CD4-positive, alpha-beta T cell treated with Interleukin-4 for 4 hours (primary cell): ENCODE measurements around the gene DNAJC17.

ENCODE experiments used
- DNase-seq: peaks from one replicate; pipeline ENCODE4 v3.0.0-alpha.2; 2020

Gene DNAJC17

DNA sequence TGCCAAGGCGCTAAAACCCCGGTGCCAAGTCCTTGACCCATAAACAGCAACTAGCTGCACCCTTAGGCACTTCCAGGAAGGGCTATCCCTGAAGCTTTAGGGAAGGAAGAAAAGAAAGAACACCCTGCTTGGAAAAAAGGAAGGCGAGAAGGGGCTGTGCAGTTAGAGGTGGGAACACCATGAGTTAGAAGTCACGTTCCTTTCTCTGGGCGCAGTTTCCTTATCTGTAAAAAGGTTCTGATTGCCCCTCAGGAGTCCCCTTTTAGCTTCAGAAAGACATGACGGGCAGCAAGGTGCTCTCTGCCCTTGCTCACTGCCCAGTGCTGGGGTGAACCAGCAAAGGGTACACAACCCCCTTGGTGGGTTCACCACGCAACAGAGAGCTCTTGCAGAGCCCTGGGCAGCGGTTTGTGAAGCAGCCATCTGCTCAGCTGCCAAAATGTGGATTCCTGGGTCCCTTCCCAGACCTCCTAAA is 42.6 kb downstream of the DNAJC17 start:
- DNase-seq = no peak

DNA sequence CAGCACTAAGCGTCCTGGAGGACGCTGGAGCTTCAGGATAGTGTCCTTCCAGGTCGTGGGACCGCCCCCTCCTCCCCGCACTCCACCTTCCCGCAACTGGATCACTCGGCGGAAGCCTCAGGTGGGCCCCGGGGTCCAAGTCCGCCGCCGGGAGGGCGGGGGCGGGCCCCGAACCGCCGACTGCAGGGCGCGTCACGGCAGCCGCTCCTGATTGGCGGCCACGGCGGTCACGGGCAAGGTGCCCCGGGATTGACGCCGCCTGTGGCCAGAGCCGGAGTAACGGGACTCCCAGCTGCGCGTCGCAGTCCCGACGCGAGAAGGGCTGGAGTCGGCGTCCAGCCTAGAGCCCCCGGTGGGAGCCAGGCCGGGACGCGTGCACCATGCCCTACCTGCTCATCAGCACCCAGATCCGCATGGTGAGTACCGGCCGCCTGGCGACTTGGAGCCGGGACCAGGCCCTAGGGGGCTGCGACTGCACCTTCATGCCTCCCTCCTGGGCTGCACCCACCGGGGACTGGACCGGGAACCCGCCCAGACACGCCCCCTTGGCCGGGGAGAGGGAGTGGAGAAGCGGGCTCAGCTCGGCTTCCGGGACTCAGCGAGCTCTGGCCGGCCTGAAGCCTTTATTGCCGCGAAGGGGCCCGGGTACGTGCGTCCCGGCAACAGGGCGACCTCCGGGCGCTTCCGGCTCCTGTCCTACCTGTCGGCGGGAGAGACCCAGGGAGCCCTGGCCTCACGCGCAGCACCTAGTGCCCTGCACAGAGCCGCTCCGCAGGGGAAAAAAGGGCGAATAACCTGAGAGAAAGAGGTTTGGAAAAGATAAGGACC is 43.3 kb downstream of the DNAJC17 start, which contains the start of gene GCHFR:
Gene GCHFR (plus strand): TSS at position 268 of the 828 bp plus-strand sequence. CDS start 113 bp downstream, at position 381.
- DNase-seq = peak; percentile 55

DNA sequence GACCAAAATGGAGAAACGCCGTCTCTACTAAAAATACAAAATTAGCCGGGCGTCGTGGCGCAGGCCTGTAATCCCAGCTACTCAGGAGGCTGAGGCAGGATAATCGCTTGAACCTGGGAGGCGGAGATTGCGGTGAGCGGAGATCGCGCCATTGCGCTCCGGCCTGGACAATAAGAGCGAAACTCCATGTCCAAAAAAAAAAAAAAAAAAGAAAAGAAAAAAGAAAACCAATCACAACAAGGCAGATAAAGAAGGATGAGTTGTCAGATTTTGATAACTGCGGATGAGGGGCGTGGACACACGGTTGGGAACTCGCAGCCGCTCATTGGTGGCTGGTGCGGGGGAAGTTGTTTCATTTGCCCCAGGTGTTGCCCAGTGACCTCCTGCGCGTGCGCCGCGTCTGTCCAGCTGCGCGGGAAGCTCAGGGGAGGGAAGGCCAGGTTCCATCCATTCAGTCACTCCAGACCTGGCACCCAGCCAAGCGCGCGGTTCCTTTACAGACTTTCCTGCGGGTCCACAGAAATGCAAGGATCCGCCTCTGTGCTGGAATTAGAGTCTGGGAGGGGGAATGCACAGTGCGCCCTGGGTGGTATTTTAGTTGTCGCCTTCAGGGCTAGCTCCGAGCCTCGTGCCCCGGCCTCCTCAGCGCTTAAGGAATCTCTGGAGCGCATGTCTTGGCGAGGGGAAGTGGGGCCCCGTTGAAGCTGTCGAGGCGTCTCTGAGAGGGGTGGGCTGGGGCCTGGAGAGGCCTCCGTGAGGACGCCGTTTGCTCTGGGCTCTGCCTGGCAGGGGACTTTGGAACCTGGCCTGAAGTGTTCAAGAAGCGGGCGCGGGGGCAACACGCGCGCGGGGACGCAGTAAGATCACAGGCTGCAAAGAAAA is 44.1 kb downstream of the DNAJC17 start:
- no peak for DNase-seq

DNA sequence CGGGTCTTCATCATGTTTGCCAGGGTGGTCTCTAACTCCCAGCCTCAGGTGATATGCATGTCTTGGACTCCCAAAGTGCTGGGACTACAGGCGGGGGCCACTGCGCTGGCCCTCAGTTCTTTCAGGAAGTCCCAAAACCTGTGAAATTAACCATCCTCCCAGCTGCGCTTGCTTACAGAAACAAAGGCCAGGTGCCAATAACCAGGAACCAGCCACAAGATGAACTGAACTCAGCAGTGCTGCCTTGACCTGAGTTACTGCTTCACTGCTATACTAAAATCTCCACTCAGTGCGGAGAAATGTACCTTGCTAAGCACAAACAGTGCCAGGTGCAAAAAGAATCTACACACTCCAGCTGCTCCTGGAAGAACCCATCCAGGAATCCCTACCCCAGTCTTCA is 47.3 kb downstream of the DNAJC17 start:
- no peak for DNase-seq

DNA sequence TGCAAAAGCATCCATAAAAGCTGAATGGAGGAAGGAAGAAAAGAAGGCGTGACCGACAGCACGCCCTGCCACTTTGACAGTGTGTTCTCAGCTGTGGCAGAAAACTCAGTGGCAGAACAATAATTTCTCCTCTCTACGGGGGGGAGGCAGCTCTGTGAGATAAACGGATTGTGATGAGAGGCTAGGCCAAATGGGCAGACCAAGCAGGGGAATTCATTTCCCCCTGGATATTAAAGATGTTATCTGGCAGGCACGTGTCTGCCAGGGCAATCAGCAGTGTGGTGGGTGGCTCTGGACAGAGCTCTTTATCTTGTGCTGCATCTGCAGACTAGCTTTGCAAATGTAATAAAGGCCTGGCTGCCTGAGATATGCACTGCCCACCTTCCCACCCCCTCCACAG is 50.3 kb downstream of the DNAJC17 start:
- DNase-seq = no peak

DNA sequence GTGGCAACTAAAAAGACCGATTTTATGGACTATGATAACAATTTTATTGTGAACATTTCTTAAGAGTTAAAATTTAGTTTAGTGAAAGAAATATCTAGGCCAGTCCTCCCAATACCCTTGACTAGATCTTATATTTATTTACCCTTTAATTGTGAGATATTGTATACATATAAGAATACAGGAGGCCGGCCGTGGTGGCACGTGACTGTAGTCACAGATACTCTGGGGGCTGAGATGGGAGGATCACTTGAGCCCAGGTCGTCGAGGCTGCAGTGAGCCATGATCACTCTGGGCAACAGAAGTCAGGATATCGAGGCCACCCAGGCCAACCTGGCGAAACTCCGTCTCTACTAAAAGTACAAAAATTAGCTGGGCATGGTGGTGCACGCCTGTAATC is 51.5 kb downstream of the DNAJC17 start:
- DNase-seq = no peak

DNA sequence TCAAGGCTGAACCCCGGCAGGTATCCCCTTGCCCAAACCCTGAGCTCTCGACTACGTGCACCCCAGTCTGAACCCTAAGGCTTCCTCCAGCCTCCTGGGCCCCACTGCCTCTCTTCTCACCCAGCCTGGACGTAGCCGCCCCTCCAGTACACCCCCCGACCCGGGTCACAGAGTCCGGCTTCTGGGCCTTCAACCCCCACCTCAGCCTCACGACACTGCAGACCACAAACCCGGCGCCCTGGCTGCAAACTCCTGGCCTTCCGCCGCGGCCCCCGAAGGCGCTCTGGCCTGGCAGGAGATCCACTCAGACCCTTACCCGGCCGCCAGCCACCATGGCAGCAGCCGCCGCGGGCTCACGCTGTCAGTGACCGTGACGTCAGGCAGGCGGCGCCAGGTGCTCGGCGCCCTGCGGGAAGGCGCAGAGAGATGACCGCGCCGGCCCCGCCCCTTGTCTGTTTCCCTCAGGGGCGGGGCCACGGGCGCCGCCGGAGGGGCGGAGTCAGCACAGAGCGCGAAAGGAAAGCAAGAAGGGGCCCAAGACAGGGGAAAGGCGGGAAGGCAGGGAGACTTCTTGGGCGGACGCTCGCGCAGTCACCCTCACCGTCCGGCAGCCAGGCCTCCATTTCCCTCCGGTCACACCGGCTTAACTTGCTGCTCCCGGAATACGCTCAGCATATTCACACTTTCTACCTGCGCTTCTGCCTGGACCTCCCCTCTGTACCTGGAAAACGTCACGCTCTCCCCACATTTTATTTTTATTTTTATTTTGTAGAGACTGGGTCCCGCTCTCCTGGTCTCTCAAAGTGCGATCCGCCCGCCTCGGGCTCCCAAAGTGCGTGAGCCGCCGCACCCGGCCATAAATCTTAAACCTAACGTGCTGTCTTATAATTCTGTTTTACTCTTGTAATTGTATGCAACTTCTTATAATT is 52.1 kb downstream of the DNAJC17 start, which contains the start of gene RMDN3:
Gene RMDN3 (minus strand): TSS at position 372 of the 929 bp plus-strand sequence. CDS start 471 bp downstream, outside the sequence.
- peak; percentile 87 for DNase-seq

DNA sequence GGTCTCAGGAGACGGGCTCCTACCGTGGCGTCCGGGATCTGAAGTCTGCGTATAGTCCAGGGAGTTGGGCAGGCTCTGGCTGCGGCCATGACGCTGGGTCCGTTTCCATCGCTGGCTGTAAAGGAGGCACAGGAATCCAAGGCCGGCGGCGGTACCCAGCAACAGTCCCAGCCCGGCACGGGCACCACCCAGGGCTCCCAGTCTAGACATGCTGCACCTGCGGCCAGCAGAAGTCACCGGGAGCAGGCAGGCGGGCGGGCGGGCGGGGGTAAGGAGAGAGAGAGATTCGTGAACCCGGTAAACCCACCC is 52.7 kb downstream of the DNAJC17 start:
- no peak for DNase-seq

DNA sequence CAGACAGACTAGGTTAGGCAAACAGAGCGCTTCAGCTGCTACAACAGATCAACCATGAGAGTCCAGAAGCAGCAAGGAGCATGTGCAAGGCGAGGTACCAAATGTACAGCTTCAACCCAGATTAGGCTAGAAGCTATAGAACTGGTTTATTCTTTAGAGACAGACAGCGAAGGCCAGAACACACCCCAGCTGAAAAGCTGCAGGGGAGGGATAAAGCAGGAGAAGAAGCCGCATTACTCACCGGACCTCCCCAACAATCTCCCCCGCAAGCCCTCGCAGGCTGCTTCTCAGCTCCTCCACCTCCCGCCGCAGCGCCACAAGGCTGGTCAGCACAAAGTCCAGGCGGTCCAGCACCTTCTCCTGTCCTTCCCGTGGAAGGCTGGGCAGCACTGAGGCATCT is 55.5 kb downstream of the DNAJC17 start:
- DNase-seq = no peak

DNA sequence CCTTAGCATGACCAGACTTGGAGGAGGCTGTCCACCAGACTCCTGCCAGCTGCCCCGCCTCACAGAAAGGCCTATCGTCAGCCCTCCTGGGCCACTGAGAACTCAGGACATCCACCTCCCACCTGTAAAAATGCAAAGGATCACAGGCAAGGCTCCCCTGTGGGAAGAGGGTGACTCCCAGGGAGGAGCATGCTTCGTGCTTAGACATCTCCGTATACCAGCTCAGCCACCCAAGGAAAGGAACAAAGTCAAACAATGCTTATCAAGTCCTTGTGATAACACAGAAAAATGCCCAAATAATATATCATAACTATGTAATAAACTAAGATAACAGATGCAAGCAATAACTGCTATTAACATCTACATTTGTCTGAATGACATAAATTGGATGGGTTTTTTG is 56.4 kb downstream of the DNAJC17 start:
- DNase-seq = no peak

DNA sequence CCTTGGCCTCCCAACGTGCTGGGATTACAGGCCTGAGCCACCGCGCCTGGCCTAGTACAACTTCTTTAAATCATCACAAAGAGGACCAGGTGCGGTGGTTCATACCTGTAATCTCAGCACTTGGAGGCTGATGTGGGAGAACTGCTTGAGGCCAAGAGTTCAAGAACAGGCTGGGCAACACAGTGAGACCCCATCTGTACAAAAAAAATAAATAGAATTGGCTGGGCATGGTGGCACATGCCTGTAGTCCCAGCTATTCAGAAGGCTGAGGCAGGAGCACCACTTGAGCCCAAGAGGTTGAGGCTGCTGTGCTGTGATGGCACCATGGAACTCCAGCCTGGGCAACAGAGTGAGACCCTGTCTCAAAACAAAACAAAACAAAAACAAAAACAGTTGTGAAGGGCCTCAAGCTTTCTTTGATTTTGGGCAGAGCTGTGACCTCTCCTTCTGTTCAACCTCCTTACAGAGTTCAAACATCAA is 58.1 kb downstream of the DNAJC17 start:
- DNase-seq = no peak

DNA sequence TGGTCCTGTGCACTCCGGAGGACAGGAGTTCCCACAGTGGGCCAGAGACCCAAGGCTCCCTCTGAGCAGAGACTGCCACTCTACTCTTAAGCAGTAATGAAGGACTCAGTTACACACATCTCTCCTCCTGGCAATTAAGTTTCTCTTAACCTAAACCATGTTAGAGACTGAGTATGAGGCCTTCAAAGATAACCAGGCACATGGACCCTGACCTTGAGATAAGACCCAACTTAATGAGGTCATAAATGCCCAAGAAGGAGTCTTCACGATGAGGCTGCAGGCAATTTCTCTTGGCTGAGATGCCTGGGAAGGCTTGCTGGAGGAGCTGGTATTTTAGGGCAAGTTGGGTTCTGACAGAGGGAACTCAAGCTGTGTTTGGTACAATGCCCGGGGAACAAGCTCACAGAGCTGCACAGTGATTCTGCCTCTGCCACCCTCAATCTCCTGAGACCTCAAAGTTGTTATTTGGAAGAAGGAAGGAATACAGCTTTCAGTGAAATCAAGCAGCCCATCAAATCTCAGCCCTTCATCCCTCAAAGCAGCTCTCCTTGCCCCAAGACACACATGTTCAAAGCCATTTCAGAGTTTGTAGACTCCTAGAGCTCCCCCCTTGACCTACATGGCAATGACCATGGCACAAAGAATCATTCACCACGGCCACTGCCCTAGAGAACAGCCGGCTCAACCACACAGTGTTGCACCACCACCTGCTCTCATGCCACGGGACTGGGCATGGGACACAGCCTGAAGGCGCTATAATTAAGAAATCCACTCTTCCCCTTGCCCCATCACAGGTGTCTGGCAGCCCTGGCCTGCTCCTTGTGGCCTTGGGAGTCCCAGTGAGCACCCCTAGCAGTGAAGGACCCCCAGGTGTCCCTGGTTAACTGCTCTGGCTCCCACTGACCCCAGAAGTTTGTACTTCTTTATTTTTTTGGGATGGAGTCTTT is 59.3 kb downstream of the DNAJC17 start:
- no peak for DNase-seq

DNA sequence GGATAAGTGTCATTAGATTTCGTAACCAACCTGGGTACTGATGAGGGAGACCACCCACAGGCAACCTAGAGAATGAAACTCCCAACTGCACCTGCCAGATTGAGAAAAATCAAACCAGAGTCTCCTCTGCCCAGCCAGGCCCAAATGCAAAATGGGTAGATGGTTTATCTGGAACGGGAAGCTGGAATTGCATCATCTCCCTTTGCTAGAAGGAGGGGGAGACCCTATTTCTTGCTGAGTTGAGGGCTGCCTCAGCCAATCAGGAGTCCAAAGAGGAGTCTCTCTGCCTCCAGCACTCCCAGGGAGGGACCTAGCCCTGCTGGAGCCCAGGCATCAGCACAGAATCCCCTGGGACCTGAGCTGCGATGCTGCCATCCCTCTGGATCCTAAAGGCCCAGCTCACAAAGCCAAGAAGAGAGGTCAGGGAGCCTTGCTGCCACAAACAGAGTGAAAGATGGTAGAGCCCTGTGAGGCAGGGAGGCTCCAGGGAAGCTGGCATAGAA is 60.3 kb downstream of the DNAJC17 start:
- DNase-seq = no peak

DNA sequence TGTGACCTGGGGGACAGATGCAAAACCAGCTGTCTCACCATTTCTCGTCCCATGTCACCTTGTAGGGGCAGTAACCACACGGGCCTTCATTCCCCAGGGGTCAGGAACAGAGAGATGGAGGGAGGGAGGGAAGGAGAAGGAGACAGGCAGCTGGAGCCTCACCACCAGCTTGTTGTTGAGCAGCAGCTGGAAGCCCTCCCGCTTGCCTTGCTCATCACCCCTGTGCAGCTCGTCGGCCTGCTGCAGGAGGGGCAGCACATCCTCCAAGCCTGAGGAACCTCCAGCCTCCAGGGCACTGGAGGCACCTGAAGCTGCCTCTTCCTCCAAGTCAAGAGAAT is 62.5 kb downstream of the DNAJC17 start:
- no peak for DNase-seq

DNA sequence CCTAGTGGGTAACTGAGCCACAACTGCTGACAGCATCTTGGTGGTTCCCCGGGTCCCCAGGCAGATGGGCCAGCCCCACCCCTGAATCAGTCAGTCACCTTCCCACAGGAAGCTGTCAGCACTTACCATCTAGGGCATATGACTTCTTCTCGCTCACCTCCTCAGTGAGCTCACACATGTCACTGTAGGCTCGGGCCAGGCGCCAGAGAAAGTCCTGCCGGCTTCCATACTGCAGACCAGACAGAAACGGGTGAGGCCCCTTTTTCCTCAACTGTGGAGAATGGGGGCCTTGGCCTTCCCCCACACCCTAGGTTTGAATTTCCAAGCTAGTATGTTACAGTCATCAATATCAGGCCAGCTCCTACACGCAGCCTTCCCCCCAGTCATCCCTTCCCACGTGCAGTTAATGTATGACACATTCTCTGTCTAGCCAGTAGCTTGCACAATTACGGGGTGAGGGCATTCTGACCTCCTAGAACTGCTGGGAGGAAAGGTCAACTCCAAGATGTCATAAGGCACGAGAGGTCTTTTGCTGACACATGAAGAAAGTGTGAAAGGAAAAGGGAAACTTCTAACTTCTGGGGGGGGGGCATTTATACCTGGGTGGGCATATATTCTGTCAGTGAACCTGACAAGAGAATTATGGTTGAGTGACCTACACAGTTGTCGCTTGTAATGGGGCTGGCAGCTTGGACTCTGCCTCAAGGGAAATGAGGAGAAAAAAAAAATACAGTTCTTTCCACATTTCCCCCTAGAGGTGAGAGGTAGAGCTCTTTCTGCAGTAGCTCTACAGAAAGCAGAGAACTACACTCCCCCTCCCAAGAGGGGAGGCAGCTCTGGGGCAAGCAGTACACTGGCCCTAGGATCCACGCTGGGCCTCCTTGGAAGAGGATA is 63.1 kb downstream of the DNAJC17 start:
- DNase-seq = peak; percentile 79

DNA sequence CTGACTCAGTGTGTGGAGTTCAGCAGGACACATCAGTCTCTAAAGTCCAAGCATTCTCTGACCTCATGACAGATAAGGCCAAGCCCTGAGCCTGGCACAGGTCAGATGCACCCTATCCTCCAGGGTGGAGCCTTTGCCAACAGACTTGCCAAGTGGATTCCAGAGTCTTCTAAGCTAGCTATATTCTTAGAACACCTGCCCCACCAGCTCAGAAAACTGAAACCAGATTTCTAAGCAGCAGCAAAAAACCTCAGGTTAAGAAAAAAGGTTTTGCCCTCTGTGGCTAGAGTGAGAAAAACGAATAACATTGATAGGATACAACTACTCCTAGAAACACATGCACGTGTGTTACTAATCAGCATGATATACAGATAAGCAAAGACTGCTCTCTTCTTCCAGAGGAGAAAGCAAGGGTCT is 63.8 kb downstream of the DNAJC17 start:
- no peak for DNase-seq

DNA sequence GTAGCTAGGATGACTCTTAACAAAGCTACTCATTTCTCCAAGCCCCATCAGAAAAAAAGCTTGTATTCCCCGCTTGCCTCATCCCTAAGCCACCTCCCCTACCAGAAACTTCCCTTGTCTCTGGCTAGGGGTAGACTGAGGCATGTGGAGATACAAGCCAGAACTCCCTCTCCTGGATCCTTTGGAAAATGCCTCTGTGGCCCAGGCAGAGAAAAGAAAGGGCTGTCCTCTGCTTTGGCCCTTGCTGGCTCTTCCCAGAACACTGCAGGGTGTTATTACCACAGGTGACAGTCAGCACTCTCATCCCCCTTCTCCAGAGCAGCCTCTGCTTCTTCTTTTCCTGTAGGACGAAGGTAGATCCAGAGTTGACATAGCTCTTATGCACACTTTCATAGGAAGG is 67.4 kb downstream of the DNAJC17 start:
- DNase-seq = no peak

DNA sequence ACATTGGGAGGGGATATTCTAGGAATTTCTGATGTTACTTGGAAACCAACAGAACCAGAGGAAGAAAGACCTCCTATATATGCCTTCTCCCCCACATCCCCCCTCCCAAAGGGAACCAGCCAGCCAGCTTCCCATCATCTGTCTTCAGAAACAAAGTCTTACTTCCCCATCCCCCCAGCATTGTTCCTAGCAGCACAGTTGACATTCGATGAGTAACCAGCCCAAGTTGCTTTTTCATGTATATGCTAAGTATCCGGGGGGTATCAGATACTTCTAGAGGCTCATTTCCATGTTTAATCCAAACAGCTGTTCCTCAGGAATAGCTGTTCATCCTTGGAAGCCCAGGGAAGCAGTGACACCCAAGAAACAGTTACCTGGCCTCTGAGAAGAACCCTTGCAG is 68.2 kb downstream of the DNAJC17 start:
- no peak for DNase-seq

DNA sequence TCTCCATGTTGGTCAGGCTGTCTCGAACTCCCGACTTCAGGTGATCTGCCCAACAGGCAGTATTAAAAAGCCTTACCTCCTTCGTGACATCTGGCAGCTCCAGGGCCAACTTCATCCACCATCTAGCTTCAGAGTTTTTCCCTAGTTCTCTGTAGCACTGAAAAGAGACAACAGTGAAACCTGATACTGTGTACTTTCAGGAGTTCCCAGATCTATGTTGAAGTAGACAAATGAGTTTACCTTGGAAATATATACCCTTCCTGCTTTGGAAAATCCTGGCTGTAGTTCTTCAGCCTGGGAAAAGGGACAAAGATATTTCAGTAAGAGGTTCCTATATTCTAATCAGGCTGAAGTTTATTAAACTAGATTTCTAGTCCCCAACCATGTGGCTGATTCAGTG is 70.2 kb downstream of the DNAJC17 start:
- DNase-seq = no peak

DNA sequence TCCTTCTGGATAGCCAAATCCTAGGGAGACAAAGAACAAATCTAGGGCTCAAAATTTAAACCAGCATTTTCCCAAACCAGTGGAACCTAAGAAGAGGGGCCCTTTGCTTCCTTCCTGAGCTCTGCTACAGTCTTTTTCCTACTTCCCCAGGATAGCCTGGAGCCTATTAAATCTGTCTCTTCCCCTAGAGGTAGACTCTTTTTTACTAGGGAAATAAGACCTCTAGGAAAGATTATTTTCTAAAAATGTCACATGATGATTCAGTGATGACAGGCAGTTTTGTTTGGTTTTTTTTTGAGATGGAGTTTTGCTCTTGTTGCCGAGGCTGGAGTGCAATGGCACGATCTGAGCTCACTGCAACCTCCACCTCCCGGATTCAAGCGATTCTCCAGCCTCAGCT is 70.7 kb downstream of the DNAJC17 start:
- no peak for DNase-seq
